Measurements from ENCODE around the gene CCDC60.

Gene CCDC60

GRCh38 chr12:119375075-119375882 is 40.8 kb downstream of the CCDC60 start:
- DNase-seq (ENCODE audit: low read depth, low spot score), result no peak
- no peak for TF ChIP-seq CTCF (IDR thresholded peaks at IDR 0.05; ENCODE audit: low read depth, low read length)
- H3K4me3 ChIP-seq (ENCODE audit: low read depth, low read length), result no peak overlapping the region
- in situ Hi-C loops (cut with HindIII; ENCODE audit: low sequenced_read_pairs), result no loop called here

GRCh38 chr12:119375883-119376190 is 41.3 kb downstream of the CCDC60 start:
- TF ChIP-seq CTCF (IDR thresholded peaks at IDR 0.05; ENCODE audit: low read depth, low read length), result no peak
- no peak overlapping the region for H3K4me3 ChIP-seq (ENCODE audit: low read depth, low read length)
- in situ Hi-C loops (cut with HindIII; ENCODE audit: low sequenced_read_pairs), result no loop called here
- no peak for DNase-seq (ENCODE audit: low read depth, low spot score)

- TF ChIP-seq CTCF (IDR thresholded peaks at IDR 0.05; ENCODE audit: low read depth, low read length), result no peak
- no peak for DNase-seq (ENCODE audit: low read depth, low spot score)
- in situ Hi-C loops (cut with HindIII; ENCODE audit: low sequenced_read_pairs), result no loop called here
- H3K4me3 ChIP-seq (ENCODE audit: low read depth, low read length), result no peak overlapping the region
These were observed 44.4 kb downstream of the CCDC60 start for GRCh38 chr12:119378903-119379302.

GRCh38 chr12:119381471-119382235 is 47.1 kb downstream of the CCDC60 start:
- no peak overlapping the region for H3K4me3 ChIP-seq (ENCODE audit: low read depth, low read length)
- DNase-seq (ENCODE audit: low read depth, low spot score), result no peak
- TF ChIP-seq CTCF (IDR thresholded peaks at IDR 0.05; ENCODE audit: low read depth, low read length), result no peak
- in situ Hi-C loops (cut with HindIII; ENCODE audit: low sequenced_read_pairs), result no loop called here

GRCh38 chr12:119383206-119383605 is 48.7 kb downstream of the CCDC60 start:
- DNase-seq (ENCODE audit: low read depth, low spot score), result no peak
- in situ Hi-C loops (cut with HindIII; ENCODE audit: low sequenced_read_pairs), result no loop called here
- H3K4me3 ChIP-seq (ENCODE audit: low read depth, low read length), result no peak overlapping the region
- no peak for TF ChIP-seq CTCF (IDR thresholded peaks at IDR 0.05; ENCODE audit: low read depth, low read length)

GRCh38 chr12:119384340-119384739 is 49.8 kb downstream of the CCDC60 start:
- no peak overlapping the region for H3K4me3 ChIP-seq (ENCODE audit: low read depth, low read length)
- TF ChIP-seq CTCF (IDR thresholded peaks at IDR 0.05; ENCODE audit: low read depth, low read length), result no peak
- DNase-seq (ENCODE audit: low read depth, low spot score), result no peak
- in situ Hi-C loops (cut with HindIII; ENCODE audit: low sequenced_read_pairs), result no loop called here

Data from astrocyte of the spinal cord (primary cell).